HG02970 (cell line): Measurements from ENCODE around the gene P2RY8.
"Not testable (repeated sequence)": the region's sequence is repeated elsewhere in the genome, so short reads cannot be mapped to it uniquely, and the experiment has no call there.

Experiments used
- ATAC-seq: cut with Tn5 transposase; IDR thresholded peaks from one replicate; pipeline ENCODE4 v1.9.1; 2021; ENCODE audit warnings: mild to moderate bottlenecking, moderate library complexity, moderate number of reproducible peaks; ENCODE audit not compliant: unreplicated experiment, low FRiP score

P2RY8 gene

DNA sequence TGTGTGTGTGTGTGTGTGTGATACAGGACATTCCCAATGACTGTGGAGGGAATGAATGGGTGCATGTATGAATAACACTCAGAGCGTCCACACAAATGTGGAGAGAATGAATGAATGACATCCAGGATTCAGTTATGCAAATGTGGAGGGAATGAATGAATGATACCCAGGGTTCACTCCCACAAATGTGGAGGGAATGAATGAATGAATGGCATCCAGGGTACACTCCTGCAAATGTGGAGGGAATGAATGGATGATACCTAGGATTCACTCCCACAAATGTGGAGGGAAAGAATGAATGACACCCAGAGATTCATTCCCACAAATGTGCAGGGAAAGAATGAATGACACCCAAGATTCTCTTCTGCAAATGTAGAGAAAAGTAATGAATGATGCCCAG is 48.2 kb downstream of the P2RY8 start:
- no peak for ATAC-seq

GRCh38 chrX:1488141-1488540 is 48.8 kb downstream of the P2RY8 start:
- ATAC-seq, result no peak

- ATAC-seq, result no peak
Observed at GRCh38 chrX:1487401-1487800, 49.6 kb downstream of the P2RY8 start.

GRCh38 chrX:1486749-1487361 is 50.1 kb downstream of the P2RY8 start:
- no peak for ATAC-seq

DNA sequence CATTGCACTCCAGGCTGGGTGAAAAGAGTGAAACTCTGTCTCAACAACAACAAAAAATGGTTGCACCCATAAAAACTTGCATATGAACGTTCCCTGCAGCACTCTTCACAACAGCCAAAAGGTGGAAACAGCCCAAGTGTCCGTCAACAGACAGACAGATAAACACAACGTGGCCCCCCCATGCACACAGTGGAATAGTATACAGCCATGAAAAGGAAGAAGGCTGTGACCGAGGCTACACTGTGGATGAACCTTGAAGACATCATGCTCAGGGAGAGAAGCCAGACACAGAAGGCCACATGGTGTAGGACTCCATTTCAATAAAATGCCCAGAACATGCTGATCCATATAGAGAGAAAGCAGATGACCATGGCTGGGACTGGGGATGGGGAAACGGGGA is 50.8 kb downstream of the P2RY8 start:
- no peak for ATAC-seq

DNA sequence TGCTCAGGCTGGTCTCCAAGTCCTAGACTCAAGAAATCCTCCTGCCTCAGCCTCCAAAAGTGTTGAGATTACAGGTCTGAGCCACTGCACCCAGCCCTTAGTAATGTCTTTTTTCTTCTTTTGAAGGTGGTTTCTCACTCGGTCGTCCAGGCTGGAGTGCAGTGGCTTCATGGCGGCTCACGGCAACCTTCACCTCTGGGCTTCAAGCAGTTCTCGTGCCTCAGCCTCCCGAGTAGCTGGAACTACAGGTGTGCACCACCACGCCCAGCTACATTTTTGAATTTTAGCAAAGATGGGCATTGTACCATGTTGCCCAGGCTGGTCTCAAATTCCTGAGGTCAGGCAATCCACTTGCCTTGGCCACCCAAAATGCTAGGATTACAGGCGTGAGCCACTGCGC is 52.0 kb downstream of the P2RY8 start:
- no peak for ATAC-seq

DNA sequence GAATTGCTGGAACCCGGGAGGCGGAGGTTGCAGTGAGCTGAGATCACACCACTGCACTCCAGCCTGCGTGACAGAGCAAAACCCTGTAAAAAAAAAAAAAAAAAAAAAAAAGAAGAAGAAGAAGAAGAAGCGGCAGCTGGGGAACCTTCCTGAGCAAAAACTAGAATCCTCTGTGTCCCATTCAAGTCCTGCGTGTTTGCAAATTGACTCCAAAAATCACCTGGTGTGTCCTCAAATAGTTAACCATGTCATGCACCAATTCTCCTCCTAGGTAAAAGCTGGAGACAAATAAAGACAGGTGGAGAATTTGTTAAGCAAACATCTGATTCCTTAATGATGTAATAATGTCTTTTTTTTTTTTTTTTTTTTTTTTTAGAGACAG is 52.4 kb downstream of the P2RY8 start:
- no peak for ATAC-seq

DNA sequence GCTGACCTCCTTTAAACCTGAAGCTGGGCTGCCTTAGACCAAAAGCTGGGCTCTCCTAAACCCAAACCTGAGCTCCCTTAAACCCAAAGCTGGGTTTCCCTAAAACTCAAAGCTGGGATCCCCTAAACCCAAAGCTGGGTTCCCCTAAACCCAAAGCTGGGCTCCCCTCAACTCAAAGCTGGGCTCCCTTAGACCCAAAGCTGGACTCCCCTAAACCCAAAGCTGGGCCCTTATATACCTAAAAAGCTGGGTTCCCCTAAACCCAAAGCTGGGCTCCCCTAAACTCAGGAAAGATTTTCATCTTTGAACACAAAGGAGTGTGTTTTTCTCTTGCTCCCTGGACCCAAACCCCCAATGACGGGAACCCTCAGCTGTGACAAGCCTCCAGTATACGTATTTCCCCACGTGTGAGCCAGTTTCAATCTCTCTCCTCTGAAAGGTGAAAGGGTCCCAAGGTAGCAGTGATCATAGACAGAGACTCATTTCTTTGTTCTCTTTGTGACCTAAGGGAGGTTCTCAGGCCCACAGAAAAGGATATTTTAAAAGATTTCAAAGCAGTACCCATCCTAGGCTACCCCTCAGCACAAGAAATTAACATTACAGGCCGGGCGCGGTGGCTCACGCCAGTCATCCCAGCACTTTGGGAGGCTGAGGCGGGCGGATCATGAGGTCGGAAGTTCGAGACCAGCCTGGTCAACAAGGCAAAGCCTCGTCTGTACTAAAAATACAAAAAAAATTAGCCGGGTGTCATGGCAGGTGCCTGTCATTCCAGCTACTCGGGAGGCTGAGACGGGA is 52.9 kb downstream of the P2RY8 start:
- peak; percentile 34 for ATAC-seq

- ATAC-seq, result not testable (repeated sequence)
Observed at GRCh38 chrX:1482530-1482928, 54.5 kb downstream of the P2RY8 start.

DNA sequence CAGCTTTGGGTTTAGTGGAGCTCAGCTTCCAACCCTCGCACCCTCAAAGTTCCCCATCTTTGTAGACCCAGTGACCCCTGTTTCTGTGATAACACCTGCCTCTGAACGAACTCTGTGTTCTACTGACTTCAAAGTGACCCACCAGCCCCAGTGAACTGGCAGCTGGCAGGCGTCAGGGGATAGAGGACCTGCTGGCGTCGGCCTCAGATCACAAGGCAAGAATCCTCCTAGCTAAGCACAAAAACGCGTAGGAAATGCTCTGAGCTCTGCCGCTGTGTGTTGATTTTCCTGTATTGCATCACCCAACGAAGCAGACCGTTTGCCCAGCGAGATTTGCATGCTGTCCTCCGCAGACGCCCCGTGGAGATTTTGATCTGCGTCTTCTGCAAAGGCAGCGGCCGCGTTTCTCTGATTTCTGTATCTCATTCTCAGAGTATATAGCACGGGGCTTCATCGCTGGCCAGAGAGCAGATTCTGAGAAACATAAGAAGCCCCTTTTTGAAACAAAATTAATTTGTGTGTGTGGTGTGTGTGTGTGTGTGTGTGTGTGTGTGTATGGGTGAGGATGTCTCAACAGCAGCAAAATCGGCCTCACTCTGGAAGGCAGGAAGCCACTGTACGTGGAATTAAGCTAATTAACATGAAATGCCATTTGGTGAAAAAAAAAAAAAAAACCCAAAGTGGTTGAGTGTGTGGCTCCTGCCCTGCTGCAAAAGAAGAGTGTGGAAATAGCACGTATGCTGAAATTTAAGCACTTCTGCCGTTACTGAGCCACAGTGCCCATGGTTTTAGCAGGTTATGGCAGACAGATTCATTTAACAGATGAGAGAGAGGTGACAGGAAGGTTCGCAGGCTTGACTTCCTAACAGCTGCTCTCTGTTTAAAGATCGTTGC is 55.1 kb downstream of the P2RY8 start:
- peak; percentile 48 for ATAC-seq

- ATAC-seq, result no peak
Observed at GRCh38 chrX:1480082-1480785, 56.8 kb downstream of the P2RY8 start.

DNA sequence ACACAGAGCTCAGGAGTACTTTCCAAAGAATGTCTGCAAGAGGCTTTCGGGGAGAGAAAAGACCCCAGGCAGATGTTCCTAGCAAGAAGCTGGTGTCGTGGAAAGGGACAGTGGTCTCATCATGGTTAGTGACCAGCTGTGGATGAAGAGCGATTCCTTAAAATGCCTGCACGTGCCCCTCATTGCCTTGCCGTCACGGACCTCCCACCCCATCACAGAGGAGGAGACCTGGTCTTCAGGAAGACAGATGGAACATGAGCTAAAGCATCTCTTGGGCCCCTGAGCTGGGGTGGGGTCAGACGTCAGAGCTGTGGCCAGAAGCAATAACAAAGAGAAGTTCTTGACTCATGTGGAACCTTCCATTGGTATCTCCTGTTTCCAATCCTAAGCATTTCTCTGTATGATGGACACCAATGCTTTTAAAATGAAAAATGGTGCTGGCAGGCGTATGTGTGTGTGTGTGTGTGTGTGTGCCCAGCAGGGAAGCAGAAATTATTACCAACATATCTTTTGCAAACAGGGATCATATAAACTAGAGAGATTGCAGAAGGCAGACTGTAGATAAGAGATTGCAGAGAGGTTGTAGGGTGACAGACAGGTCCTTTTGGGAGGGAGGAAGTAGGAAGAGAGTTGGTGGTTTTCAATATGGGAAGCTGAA is 59.1 kb downstream of the P2RY8 start:
- ATAC-seq, result no peak

GRCh38 chrX:1477229-1477628 is 59.8 kb downstream of the P2RY8 start:
- ATAC-seq, result no peak

DNA sequence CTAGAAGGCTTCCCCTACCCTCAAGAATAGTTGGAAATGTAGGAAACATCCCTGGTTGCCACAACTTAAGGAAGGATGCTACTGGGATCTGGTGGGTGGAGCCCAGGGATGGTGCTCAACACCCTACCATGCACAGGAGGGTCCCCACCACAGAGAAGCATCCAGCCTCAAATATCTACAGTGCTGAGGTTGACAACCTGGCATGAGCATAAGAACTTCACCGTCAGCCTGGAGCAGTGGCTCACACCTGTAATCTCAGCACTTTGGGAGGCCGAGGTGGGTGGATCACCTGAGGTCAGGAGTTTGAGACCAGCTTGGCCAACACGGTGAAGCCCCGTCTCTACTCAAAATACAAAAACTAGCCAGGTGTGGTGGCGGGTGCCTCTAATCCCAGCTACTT is 60.3 kb downstream of the P2RY8 start:
- ATAC-seq, result no peak

GRCh38 chrX:1475881-1476280 is 61.1 kb downstream of the P2RY8 start:
- no peak for ATAC-seq

DNA sequence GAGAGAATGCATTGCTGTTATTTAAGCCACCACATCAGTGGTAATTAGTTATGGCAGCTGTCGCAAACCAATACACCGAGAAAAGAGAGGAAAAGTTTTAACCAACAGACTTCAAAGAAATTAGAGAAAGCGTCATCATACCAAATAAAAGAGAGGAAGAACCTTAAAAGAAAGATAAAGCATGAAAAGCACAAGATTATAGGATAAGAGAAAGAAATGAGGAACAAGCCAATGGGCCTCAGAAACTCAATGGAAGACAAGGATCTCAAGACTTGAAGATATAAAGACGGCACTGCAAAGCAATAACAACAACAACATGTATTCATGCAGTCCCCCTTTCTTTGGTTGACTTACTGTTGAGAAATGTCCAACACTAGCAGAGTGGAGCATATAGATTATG is 61.5 kb downstream of the P2RY8 start:
- ATAC-seq, result no peak

- ATAC-seq, result not testable (repeated sequence)
Observed at GRCh38 chrX:1474593-1474992, 62.4 kb downstream of the P2RY8 start.

GRCh38 chrX:1472975-1473374 is 64.0 kb downstream of the P2RY8 start:
- no peak for ATAC-seq

GRCh38 chrX:1468250-1468772 is 68.7 kb downstream of the P2RY8 start:
- ATAC-seq, result peak; percentile 50
